ENCODE data around the gene ARHGAP26.

ARHGAP26 gene

DNA sequence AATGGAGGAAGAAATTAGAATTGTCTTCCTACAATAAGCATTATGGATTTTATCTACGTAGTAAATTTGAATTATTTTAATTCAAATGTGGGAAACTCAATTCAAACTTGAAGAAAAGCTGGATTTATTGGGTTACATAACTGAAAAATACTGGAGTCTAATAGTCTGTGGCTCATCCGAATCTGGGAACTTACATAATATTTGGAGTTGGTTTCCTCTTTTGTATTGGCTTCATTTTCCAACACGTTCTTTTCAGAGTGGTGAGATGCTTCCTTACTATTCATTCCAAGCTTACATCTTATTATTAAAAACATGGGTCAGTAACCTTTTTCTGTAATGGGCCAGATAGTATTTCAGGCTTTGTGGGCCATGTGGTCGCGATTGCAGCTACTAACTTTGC lies 164.8 kb downstream of the ARHGAP26 start:
- ChIA-PET POLR2A (ENCODE audit: low non-redundant PET) (no interaction called here), CTCF (interaction anchor here (0.7 kb wide), 1 partner anchor 13 kb away, joined by 3 read pairs; no protein-coding TSS in a partner anchor)
- TF ChIP-seq, protein P1, sequence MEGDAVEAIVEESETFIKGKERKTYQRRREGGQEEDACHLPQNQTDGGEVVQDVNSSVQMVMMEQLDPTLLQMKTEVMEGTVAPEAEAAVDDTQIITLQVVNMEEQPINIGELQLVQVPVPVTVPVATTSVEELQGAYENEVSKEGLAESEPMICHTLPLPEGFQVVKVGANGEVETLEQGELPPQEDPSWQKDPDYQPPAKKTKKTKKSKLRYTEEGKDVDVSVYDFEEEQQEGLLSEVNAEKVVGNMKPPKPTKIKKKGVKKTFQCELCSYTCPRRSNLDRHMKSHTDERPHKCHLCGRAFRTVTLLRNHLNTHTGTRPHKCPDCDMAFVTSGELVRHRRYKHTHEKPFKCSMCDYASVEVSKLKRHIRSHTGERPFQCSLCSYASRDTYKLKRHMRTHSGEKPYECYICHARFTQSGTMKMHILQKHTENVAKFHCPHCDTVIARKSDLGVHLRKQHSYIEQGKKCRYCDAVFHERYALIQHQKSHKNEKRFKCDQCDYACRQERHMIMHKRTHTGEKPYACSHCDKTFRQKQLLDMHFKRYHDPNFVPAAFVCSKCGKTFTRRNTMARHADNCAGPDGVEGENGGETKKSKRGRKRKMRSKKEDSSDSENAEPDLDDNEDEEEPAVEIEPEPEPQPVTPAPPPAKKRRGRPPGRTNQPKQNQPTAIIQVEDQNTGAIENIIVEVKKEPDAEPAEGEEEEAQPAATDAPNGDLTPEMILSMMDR (conservative IDR thresholded peaks at IDR 0.05; ENCODE audit: low read depth): no peak
- DNase-seq (ENCODE audit: low spot score): no peak
- H3K27ac ChIP-seq: no peak overlapping the region

GRCh38 chr5:142937374-142937773 lies 167.2 kb downstream of the ARHGAP26 start:
- no peak overlapping the region for H3K27ac ChIP-seq
- TF ChIP-seq, protein P1 (conservative IDR thresholded peaks at IDR 0.05; ENCODE audit: low read depth): no peak
- no peak for DNase-seq (ENCODE audit: low spot score)
- ChIA-PET POLR2A (ENCODE audit: low non-redundant PET) (no interaction called here), CTCF (interaction anchor here (0.6 kb wide), 1 partner anchor 429 kb away, joined by 3 read pairs; no protein-coding TSS in a partner anchor)

GRCh38 chr5:142938266-142938880 lies 168.2 kb downstream of the ARHGAP26 start:
- no peak for DNase-seq (ENCODE audit: low spot score)
- no peak overlapping the region for H3K27ac ChIP-seq
- POLR2A ChIA-PET (ENCODE audit: low non-redundant PET): no interaction called here
- CTCF ChIA-PET: no interaction called here
- TF ChIP-seq, protein P1 (conservative IDR thresholded peaks at IDR 0.05; ENCODE audit: low read depth): no peak

DNA sequence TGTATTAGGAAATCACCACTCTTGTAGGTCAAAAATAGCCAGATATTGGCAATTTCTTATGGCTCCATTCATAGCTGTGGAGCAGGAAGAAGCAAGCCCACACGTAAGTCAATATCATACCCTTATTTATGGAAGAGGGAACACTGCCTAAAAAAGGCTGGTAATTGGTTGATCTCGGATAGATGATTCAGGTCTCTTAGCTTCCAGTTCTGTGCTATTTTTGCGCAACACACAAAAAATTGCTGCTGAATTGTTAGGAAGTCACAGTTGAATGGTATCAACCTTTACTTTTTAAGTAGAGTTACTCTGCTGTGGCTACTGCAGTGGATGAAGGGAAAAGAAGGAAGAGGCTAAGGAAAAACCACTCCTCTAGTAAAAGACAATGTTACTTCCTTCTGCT lies 168.8 kb downstream of the ARHGAP26 start:
- DNase-seq (ENCODE audit: low spot score): no peak
- H3K27ac ChIP-seq: no peak overlapping the region
- ChIA-PET CTCF (no interaction called here), POLR2A (ENCODE audit: low non-redundant PET) (no interaction called here)
- TF ChIP-seq, protein P1 (conservative IDR thresholded peaks at IDR 0.05; ENCODE audit: low read depth): no peak

DNA sequence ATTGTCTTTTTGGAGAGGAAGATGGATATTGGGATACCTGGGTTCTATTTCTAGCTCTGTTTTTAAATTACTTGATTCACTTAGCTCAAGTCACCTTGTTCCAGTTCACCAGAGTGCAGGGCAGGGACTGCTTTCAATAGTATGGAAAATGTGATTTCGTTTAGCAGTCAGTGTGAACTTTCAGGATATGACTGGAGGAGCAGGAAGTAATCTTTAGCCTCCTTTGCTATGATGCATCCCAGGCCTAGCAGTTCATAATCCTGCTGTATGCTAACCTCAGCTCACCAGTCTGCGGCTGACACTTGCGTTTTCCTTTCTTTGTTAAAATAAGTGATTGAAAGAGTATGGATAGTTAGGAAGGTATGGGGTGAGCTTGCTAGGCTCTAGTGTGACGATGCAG lies 169.7 kb downstream of the ARHGAP26 start:
- TF ChIP-seq, protein P1 (conservative IDR thresholded peaks at IDR 0.05; ENCODE audit: low read depth): no peak
- ChIA-PET POLR2A (ENCODE audit: low non-redundant PET) (no interaction called here), CTCF (interaction anchor here (0.8 to 0.9 kb wide), 2 partner anchors 227 to 995 kb away, joined by 3 read pairs; no protein-coding TSS in a partner anchor)
- no peak for DNase-seq (ENCODE audit: low spot score)
- H3K27ac ChIP-seq: no peak overlapping the region

DNA sequence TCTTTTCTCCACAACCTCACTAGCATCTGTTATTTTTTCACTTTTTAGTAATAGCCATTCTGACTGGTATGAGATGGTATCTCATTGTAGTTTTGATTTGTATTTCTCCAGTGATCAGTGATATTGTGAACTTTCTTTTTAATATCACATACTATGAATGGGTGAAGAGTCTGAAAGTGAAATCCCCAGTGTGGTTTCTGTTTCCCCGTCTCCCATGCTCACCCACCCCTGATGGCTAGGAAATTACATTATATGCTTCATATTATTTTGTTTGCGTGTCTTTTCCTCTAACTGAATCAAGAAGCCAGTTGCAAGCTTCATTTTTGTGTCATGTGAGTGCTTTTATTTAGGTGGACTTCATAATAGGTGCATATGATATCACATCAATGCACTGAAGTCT lies 171.1 kb downstream of the ARHGAP26 start:
- no peak overlapping the region for H3K27ac ChIP-seq
- POLR2A ChIA-PET (ENCODE audit: low non-redundant PET): no interaction called here
- no peak for DNase-seq (ENCODE audit: low spot score)
- CTCF ChIA-PET: no interaction called here
- TF ChIP-seq, protein P1 (conservative IDR thresholded peaks at IDR 0.05; ENCODE audit: low read depth): no peak
